Stimulated activated CD4-positive, alpha-beta T cell treated with anti-CD3 and anti-CD28 coated beads, Interleukin-15, amount 100 ng/mL, for 1 hour (primary cell): ENCODE measurements around the gene GPR37L1.
"Not testable (repeated sequence)": the region's sequence is repeated elsewhere in the genome, so short reads cannot be mapped to it uniquely, and the experiment has no call there.

Experiments used
- DNase-seq, 2 donors: peaks; one replicate each; pipeline ENCODE4 v3.0.0-alpha.2; 2020; ENCODE audit warnings: low read depth in 1 of 2, low spot score in 1 of 2

Gene GPR37L1

GRCh38 chr1:202167054-202167453 is 44.3 kb downstream of the GPR37L1 start:
- DNase-seq: not testable (repeated sequence)

DNA sequence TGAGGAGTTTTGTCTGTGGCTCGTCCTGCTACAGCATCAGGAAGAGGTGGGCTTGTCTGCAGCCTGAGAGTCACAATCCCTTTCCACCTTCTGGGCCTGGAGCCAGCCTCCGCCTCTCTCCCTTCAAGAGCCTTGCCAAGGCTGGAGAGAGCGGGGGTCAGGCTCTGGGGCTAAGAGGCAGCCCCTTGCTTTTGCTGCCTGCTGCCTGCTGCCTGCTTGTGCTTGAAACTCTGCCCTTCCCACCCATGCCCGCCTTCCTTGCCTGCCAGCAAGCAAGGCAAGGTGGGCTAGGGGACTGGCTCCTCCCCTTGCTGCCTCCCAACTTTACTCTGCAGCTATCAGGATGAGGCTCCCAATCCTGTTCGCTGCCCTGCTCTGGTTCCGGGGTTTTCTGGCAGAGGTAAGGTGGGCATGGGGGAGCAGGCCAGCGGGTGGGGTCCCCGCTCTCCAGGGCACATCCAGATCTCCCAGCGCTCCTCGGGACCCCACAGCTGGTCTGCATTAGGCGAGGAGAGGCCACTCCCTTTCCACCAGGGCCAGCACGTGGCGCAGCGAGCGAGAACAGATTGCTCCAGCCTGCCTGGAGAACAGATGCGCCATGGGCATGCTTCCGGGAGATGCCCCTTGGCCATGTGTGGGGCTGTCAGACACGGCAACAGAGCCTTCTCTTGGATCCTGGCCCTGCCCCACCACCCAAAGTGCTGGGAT is 45.1 kb downstream of the GPR37L1 start:
- no peak for DNase-seq

GRCh38 chr1:202168861-202169260 is 46.1 kb downstream of the GPR37L1 start:
- no peak for DNase-seq

GRCh38 chr1:202170726-202171125 is 48.0 kb downstream of the GPR37L1 start:
- DNase-seq: no peak

- no peak for DNase-seq
Measured at GRCh38 chr1:202171292-202172014, 48.7 kb downstream of the GPR37L1 start.

DNA sequence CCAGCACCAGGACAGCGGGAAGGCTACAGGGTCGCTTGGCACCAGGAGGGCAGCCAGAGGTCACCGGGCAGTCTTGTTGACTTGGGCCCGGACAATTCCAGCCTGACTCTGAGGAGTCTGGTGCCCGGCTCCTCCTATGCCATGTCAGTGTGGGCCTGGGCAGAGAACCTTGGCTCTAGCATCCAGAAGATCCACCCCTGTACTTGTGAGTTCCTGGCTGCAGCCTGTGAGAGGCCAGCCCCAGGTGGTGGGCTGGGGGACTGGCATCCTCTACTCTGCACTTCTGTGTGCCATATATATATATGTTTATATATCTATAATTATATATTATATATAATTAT is 49.3 kb downstream of the GPR37L1 start:
- DNase-seq: no peak

DNA sequence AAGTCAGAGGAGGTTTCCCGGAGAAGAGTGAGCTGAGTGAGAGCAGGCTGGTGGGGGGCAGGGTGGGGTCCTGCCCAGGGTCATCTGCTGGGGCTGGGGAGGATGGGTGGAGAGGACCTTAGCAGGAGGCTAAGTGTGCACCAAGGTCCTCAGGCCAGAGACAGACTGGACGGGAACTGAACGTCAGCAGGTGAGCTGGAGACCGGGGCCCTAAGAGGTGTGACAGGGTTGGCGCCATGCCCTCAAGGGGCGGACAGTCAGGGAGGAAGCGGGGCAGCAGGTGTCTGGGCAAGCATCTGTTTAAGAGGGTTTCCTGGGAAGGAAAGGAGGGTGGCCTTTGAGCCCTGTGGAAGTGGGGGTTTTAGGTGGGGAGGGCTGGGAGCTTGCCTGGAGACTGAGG is 51.3 kb downstream of the GPR37L1 start:
- no peak for DNase-seq

DNA sequence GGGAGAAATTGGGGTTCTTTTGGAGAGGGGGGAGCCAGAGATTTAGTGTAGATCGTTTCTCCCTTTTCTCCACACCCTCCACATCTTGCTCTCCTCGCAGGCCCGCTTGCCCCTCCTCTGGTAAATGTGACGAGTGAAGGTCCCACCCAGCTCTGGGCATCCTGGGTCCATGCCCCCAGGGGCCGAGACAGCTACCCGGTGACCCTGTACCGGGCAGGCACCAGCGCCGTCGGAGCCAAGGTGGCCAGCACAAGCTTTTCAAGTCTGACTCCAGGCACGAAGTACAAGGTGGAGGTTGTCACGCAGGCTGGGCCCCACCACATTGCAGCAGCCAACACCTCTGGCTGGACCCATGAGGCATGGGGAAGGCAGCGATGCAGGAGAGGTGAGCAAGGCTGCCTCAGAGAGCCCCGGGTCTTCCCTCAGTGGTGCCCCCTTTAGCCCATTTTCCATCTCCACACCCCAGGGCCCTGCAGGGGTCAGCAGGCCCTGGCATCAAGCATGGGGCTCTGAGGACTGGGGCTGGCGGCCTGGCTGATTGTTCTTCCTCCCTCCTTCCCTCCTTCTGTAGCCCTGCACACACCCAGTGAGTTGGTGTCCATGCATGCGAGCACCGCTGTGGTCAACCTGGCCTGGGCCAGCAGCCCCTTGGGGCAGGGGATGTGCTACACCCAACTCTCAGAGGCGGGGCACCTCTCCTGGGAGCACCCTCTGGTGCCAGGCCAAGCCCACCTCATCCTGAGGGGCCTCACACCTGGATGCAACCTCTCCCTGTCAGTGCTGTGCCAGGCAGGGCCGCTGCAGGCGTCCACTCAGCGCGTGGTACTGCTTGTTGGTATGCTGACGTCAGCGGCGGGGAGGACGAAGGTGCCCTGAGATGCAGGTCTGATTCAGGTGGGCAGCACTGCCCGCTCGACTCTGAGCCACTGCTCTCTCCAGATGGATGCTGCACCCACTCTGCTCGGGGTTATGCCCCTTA is 54.5 kb downstream of the GPR37L1 start:
- no peak for DNase-seq

GRCh38 chr1:202179828-202180750 is 57.4 kb downstream of the GPR37L1 start:
- DNase-seq: no peak

DNA sequence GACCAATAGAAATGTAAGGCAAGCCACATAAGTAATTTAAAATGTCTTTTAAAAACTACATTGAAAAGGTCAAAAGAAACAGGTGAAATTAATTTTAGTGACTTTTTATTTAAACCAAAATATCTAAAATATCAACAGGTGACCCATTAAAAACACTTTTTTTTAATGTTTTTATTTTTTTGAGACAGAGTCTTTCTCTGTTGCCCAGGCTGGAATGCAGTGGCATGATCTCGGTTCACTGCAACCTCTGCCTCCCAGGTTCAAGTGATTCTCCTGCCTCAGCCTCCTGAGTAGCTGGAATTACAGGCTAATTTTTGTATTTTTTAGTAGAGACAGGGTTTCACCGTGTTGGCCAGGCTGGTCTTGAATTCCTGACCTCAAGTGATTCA is 58.0 kb downstream of the GPR37L1 start:
- not testable (repeated sequence) for DNase-seq

- DNase-seq: no peak
Measured at GRCh38 chr1:202181586-202181985, 58.9 kb downstream of the GPR37L1 start.

DNA sequence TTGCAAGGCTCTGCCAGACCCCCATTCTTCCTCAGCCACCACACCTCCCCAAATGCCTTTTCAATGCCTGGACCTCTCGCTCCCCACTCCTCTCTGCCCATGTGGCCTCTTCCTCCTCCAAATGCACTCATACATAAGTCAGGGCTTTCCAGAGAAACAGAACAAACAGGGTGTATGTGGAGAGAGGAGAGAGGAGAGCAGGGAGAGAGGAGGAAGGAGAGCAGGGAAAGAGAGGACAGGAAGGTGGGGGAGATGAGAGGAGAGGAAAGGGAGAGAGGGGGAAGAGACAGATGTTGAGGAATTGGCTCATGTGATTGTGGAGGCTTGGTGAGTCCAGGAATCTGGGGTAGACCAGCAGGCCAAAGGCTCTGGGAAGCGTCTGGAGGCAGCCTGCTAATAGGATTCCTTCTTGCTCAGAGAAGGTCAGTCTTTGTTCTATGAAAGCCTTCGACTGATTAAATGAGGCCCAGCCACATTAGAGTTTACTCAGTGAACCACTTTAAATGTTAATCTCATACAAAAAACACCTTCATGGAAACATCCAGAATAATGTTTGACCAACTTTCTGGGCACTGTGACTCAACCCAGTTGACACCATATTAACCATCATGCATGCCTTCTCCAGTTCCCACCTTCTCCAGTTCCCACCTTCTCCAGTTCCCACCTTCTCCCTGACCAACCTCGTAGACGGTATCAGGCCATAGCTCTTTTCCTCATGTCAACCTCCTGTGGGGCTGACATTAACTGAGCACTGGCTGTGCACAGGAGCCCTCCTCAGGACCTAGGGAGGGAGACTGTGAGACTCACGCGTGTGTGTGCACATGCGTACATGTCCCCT is 59.5 kb downstream of the GPR37L1 start:
- DNase-seq: no peak
